HCT116 (cell line): ENCODE results near the gene ING4. TPM values are rescaled to one million over a fixed set of nuclear protein-coding genes. Genes with fewer than 3 reads are reported as not detected.

ENCODE experiments used
- ATAC-seq: fragments of 200-7000 bp; cut with Tn5 transposase; 2 replicates; pipeline ENCODE4 v1.9.1; 2020; ENCODE audit warnings: mild to moderate bottlenecking, moderate library complexity
- BruUV-seq: library from RNA; stranded (reverse); fragments of 400-500 nt; replicated peaks from 2 replicates; lab custom pipeline; 2021; lab: Mats Ljungman, UMichigan
- CTCF ChIA-PET: fragments of 300-600 bp; sonication (Branson Sonifier 250); formaldehyde crosslinking; loops from one replicate; lab custom pipeline; 2021; ENCODE audit warnings: antibody characterized with exemption; lab: Charles Lee
- POLR2A ChIA-PET: fragments of 300-600, 350-600 bp; sonication (Branson Sonifier 250); formaldehyde crosslinking; loops from one replicate; lab custom pipeline; 2021; ENCODE audit warnings: antibody characterized with exemption; lab: Charles Lee
- RAD21 ChIA-PET, 2 experiments: fragments of 300-600 bp; sonication (Branson Sonifier 250); formaldehyde crosslinking; loops; one replicate each; lab custom pipeline; 2023; ENCODE audit warnings: low total read pairs in 2 of 2; ENCODE audit not compliant: uncharacterized antibody in 2 of 2, unreplicated experiment in 2 of 2, low non-redundant PET in 1 of 2; lab: Charles Lee
- DNase-seq: peaks from one replicate; pipeline ENCODE4 v3.0.0-alpha.2; 2010; ENCODE audit warnings: low read depth, low spot score
- H2AFZ ChIP-seq: fragments of 200-600 bp; shearing (Covaris generic), sonication (generic); 2 replicates; pipeline ENCODE4 v1.6.1; 2017; ENCODE audit warnings: low read depth, mixed run types, mixed read lengths, antibody characterized with exemption, low read length; ENCODE audit not compliant: poor library complexity, severe bottlenecking
- H3K27ac ChIP-seq: 2 replicates; pipeline ENCODE4 v1.5.1; 2012; ENCODE audit warnings: low read depth, low read length
- H3K27me3 ChIP-seq: fragments of 200-600 bp; sonication (generic); 2 replicates; pipeline ENCODE4 v1.6.1; 2016; ENCODE audit warnings: mixed run types, low read length, mixed read lengths; ENCODE audit not compliant: insufficient read depth
- H3K36me3 ChIP-seq, 2 experiments: fragments of 200-500 bp in 1 of 2; fragments of 200-600 bp in 1 of 2; sonication (Bioruptor generic) in 1 of 2; sonication (generic) in 1 of 2; 2 replicates each; pipeline versions ENCODE4 v1.5.1 to v1.6.1; 2014 to 2016; ENCODE audit warnings: low read length in 2 of 2, inconsistent platforms in 1 of 2, mixed read lengths in 1 of 2, mixed run types in 1 of 2; ENCODE audit not compliant: insufficient read depth in 2 of 2, control insufficient read depth in 1 of 2
- H3K4me1 ChIP-seq, 2 experiments: fragments of 200-600 bp in 1 of 2; sonication (generic) in 1 of 2; 2 replicates each; pipeline versions ENCODE4 v1.5.1 to v1.6.1; 2012 to 2017; ENCODE audit warnings: low read length in 2 of 2, inconsistent platforms in 1 of 2, mild to moderate bottlenecking in 1 of 2, mixed read lengths in 1 of 2, mixed run types in 1 of 2, moderate library complexity in 1 of 2; ENCODE audit not compliant: insufficient read depth in 2 of 2, control insufficient read depth in 1 of 2
- H3K4me2 ChIP-seq: fragments of 200-600 bp; sonication (generic); 2 replicates; pipeline ENCODE4 v1.6.1; 2017; ENCODE audit warnings: mixed run types, low read length, mixed read lengths
- H3K4me3 ChIP-seq, 2 experiments: fragments of 200-600 bp in 1 of 2; sonication (generic) in 1 of 2; replicated peaks in 1 of 2; 2 replicates each; pipeline ENCODE4 v1.5.1; 2011 to 2016; ENCODE audit warnings: low read length in 2 of 2, control low read depth in 1 of 2, low read depth in 1 of 2, mild to moderate bottlenecking in 1 of 2, mixed read lengths in 1 of 2, mixed run types in 1 of 2
- H3K79me2 ChIP-seq: fragments of 200-600 bp; sonication (generic); 2 replicates; pipeline ENCODE4 v1.6.1; 2017; ENCODE audit warnings: mild to moderate bottlenecking, mixed run types, low read length, moderate library complexity, mixed read lengths; ENCODE audit not compliant: insufficient read depth
- H3K9ac ChIP-seq: fragments of 200-600 bp; sonication (generic); 2 replicates; pipeline ENCODE4 v1.6.1; 2016; ENCODE audit warnings: low read length, mixed read lengths
- H3K9me2 ChIP-seq: fragments of 200-600 bp; sonication (generic), shearing (Covaris generic); 2 replicates; pipeline ENCODE4 v1.6.1; 2017; ENCODE audit warnings: mixed run types, mild to moderate bottlenecking, moderate library complexity; ENCODE audit not compliant: insufficient read depth
- H3K9me3 ChIP-seq, 2 experiments: fragments of 200-500 bp in 1 of 2; fragments of 200-600 bp in 1 of 2; sonication (Bioruptor generic) in 1 of 2; sonication (generic) in 1 of 2; 2 replicates each; pipeline ENCODE4 v1.6.1; 2014 to 2017; ENCODE audit warnings: low read length in 2 of 2, mixed read lengths in 2 of 2, inconsistent platforms in 1 of 2, low read depth in 1 of 2, mild to moderate bottlenecking in 1 of 2, mixed run types in 1 of 2, moderate library complexity in 1 of 2; ENCODE audit not compliant: control insufficient read depth in 1 of 2, insufficient read depth in 1 of 2
- H4K20me1 ChIP-seq: fragments of 200-600 bp; sonication (generic), shearing (Covaris generic); 2 replicates; pipeline ENCODE4 v1.6.1; 2017; ENCODE audit warnings: mixed run types, mild to moderate bottlenecking, moderate library complexity; ENCODE audit not compliant: insufficient read depth
- CBX3 ChIP-seq: IDR thresholded peaks from 2 replicates; pipeline ENCODE4 v1.6.1; 2012; ENCODE audit warnings: low read depth
- CEBPB ChIP-seq: IDR thresholded peaks from 2 replicates; pipeline ENCODE4 v1.6.1; 2012; ENCODE audit warnings: low read depth
- EGR1 ChIP-seq: IDR thresholded peaks from 2 replicates; pipeline ENCODE4 v1.6.1; 2012; ENCODE audit warnings: low read depth
- EZH2phosphoT487 ChIP-seq: fragments of 200-600 bp; IDR thresholded peaks from 2 replicates; pipeline ENCODE4 v1.6.1; 2018; ENCODE audit warnings: antibody characterized with exemption, borderline replicate concordance
- JUND ChIP-seq: IDR thresholded peaks from 2 replicates; pipeline ENCODE4 v1.6.1; 2012
- RAD21 ChIP-seq: IDR thresholded peaks from 2 replicates; pipeline ENCODE4 v1.6.1; 2012; ENCODE audit warnings: low read depth, mild to moderate bottlenecking
- TCF7L2 ChIP-seq: IDR thresholded peaks from 2 replicates; pipeline ENCODE4 v1.7.0; 2011; ENCODE audit warnings: borderline replicate concordance, inconsistent platforms; ENCODE audit not compliant: insufficient read depth, insufficient read length; ENCODE audit errors: extremely low read depth
- intact Hi-C: fragments of 100-400 bp; cut with micrococcal nuclease; formaldehyde crosslinking; loops from 2 replicates; pipeline ENCODE4 v1.10.0; 2022
- total RNA-seq: library from RNA; stranded (reverse); gene quantifications from one replicate; pipeline ENCODE4 v1.2.1, GENCODE V29; 2021; ENCODE audit not compliant: unreplicated experiment
- TF ChIP-seq, protein P1 (sequence below): IDR thresholded peaks from 2 replicates; pipeline ENCODE4 v1.6.1; 2012
- TF ChIP-seq, protein P2 (sequence below), 3 experiments: fragments of 200-600 bp in 1 of 3; sonication (generic) in 1 of 3; IDR thresholded peaks in 2 of 3; conservative IDR thresholded peaks in 1 of 3; 2 replicates each; pipeline ENCODE4 v1.5.1; 2012 to 2017; ENCODE audit warnings: low read depth in 2 of 3, low read length in 2 of 3, antibody characterized with exemption in 1 of 3, borderline replicate concordance in 1 of 3, control low read depth in 1 of 3, mild to moderate bottlenecking in 1 of 3, mixed read lengths in 1 of 3, mixed run types in 1 of 3, moderate library complexity in 1 of 3; ENCODE audit not compliant: insufficient read depth in 1 of 3

Gene ING4
- total RNA-seq, 1 experiment from 2014 or later: 17.9 TPM

DNA sequence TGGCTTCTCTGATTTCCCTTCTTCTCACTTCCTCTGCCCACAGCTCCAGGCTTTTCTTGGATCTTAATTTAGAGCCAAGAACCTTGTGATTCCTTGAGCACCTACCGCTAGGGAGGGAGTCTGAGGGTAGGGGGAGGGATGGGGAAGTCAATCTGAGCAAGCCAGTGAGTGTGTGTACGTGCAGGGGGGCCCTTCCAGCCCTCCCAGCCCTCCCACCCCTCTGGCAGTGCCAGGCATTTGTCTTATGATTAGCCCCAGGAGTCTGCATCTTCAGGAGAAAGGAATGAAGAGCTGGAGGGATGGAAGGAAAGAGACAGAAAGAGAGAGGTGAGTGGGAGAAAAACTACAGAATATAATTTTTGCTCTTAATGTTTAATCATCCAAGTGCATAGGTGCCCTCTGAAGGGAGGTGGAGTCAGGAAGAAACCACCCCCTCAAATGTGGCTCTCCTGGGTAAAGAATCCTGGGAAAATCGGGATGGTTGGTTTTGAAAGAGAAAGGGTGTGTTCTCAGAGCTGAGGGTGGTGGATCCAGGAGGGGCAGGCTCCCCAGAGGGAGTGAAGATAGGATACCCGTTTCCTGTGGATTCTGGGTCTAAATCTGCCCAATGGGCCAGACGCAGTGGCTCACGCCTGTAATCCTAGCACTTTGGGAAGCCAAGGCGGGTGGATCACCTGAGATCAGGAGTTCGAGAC is 35.6 kb upstream of the ING4 start:
- ChIA-PET POLR2A (interaction anchor here (0.6 to 2.0 kb wide), 3 partner anchors 9 to 169 kb away, joined by 3 to 7 read pairs (median 3); partner anchors contain the start of gene ZNF384), RAD21 (interaction anchor here in 1 of 2 experiments (1.1 kb wide), 1 partner anchor 9 kb away, joined by 3 read pairs; the partner anchor contains the start of gene ZNF384)
- no peaks in the 10 kb centered on the region for H3K27me3 ChIP-seq
- no peak overlapping the region for H2AFZ ChIP-seq
- peaks cover 0 to 6% of the 10 kb centered on the region in 2 experiments; a peak in 2 of 4 replicates for H3K4me1 ChIP-seq
- no peaks in the 10 kb centered on the region for H3K36me3 ChIP-seq
- H3K27ac ChIP-seq: no peak overlapping the region
- ATAC-seq: no peak
- H3K9me2 ChIP-seq: no peaks in the 10 kb centered on the region
- BruUV-seq: no TSS peak
- no peaks in the 10 kb centered on the region for H3K79me2 ChIP-seq
- intact Hi-C loops: no loop called here
- no peak overlapping the region for H3K4me3 ChIP-seq
- TF ChIP-seq CEBPB: no peak
- TF ChIP-seq, all 23 proteins: peak for 0
- Histone ChIP-seq H3K9me3 (no peaks in the 10 kb centered on the region), H3K9ac (no peak overlapping the region), H3K4me2 (no peak overlapping the region), H4K20me1 (no peaks in the 10 kb centered on the region)
- no peak for DNase-seq
- CTCF ChIA-PET: interaction anchor here (0.7 to 1.7 kb wide), 5 partner anchors 9 to 161 kb away, joined by 3 to 6 read pairs (median 3); partner anchors contain the start of gene ZNF384

DNA sequence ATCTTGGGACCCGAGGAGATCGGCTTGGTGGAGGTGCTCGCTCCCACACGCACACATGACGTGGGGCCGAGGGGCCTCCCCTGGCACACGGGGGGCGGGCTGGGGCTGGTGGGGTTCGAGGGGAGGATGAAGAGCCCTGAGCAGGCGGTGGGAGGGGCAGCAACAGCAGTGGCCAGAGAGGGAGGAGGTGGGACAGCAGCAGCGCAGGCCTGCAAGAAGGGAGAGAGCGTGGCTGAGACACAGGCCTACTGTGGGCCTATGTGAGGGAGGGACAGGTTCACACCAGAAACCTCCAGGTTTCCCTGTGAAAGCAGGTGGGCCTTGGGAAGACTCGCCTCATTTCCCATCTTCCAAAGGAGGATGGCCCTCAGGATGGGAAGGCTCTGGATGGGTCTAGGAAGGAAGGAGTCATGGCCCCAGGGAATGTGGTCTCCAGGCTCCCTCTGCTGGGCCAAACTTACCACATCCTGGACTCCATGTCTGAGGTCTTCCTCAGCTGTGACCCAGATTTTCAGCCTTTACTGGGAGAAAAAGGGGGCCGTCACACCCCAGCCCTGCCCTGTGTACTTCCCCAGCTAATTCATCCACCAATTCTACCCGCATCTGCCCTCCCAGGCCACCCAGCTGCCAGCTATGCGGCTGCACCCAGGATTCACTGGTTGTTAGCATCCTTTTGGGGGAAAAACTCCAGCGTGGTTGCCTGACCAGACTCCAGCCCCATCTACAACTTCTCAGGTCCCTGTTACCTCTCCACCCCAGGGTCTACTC is 34.8 kb upstream of the ING4 start:
- no peaks in the 10 kb centered on the region for H3K79me2 ChIP-seq
- DNase-seq: peak; percentile 45
- no peaks in the 10 kb centered on the region for H3K9me2 ChIP-seq
- TF ChIP-seq EGR1: no peak
- TF ChIP-seq CBX3: no peak
- no peak for TF ChIP-seq EZH2phosphoT487
- TF ChIP-seq, protein P1, sequence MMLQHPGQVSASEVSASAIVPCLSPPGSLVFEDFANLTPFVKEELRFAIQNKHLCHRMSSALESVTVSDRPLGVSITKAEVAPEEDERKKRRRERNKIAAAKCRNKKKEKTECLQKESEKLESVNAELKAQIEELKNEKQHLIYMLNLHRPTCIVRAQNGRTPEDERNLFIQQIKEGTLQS: no peak
- TF ChIP-seq, protein P2, sequence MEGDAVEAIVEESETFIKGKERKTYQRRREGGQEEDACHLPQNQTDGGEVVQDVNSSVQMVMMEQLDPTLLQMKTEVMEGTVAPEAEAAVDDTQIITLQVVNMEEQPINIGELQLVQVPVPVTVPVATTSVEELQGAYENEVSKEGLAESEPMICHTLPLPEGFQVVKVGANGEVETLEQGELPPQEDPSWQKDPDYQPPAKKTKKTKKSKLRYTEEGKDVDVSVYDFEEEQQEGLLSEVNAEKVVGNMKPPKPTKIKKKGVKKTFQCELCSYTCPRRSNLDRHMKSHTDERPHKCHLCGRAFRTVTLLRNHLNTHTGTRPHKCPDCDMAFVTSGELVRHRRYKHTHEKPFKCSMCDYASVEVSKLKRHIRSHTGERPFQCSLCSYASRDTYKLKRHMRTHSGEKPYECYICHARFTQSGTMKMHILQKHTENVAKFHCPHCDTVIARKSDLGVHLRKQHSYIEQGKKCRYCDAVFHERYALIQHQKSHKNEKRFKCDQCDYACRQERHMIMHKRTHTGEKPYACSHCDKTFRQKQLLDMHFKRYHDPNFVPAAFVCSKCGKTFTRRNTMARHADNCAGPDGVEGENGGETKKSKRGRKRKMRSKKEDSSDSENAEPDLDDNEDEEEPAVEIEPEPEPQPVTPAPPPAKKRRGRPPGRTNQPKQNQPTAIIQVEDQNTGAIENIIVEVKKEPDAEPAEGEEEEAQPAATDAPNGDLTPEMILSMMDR (IDR thresholded peaks at IDR 0.05 in 2 of 3, conservative IDR thresholded peaks at IDR 0.05 in 1 of 3; ENCODE audit: borderline replicate concordance in 1 of 3, insufficient read depth in 1 of 3, low read depth in 2 of 3, low read length in 2 of 3): peak; percentile 71 to 78 (median 74)
- TF ChIP-seq TCF7L2: no peak
- TF ChIP-seq JUND: no peak
- TF ChIP-seq RAD21: peak; percentile 88
- TF ChIP-seq, all 23 proteins: peak for 2
- Histone ChIP-seq H3K4me3 (no peak overlapping the region), H3K27ac (no peak overlapping the region), H3K4me1 (peaks cover 0 to 6% of the 10 kb centered on the region in 2 experiments; a peak in 1 of 4 replicates), H3K27me3 (no peaks in the 10 kb centered on the region), H2AFZ (no peak overlapping the region), H3K9ac (no peak overlapping the region), H3K9me3 (no peaks in the 10 kb centered on the region), H4K20me1 (no peaks in the 10 kb centered on the region), H3K4me2 (no peak overlapping the region), H3K36me3 (no peaks in the 10 kb centered on the region)
- RAD21 ChIA-PET: interaction anchor here in 1 of 2 experiments (1.1 kb wide), 1 partner anchor 8 kb away, joined by 3 read pairs; the partner anchor contains the start of gene ZNF384
- CTCF ChIA-PET: interaction anchor here (0.6 to 1.7 kb wide), 6 partner anchors 8 to 160 kb away, joined by 3 to 6 read pairs (median 3); partner anchors contain the start of gene ZNF384
- no TSS peak for BruUV-seq
- peak; percentile 93 for ATAC-seq
- intact Hi-C loops: loop anchor here (2.0 kb wide), 1 partner anchor 127 kb away; no protein-coding TSS in a partner anchor
- POLR2A ChIA-PET: interaction anchor here (0.6 to 2.0 kb wide), 3 partner anchors 8 to 169 kb away, joined by 3 to 7 read pairs (median 3); partner anchors contain the start of gene ZNF384
